ENCODE measurements around the gene SYNE1.
"Not testable (repeated sequence)": the region's sequence is repeated elsewhere in the genome, so short reads cannot be mapped to it uniquely, and the experiment has no call there.

Gene SYNE1

GRCh38 chr6:152614776-152615175, 22.4 kb downstream of the SYNE1 start:
- not testable (repeated sequence) for DNase-seq (ENCODE audit: low spot score)

GRCh38 chr6:152609125-152609670, 28.0 kb downstream of the SYNE1 start:
- DNase-seq (ENCODE audit: low spot score), result no peak

GRCh38 chr6:152605941-152606340, 31.2 kb downstream of the SYNE1 start:
- no peak for DNase-seq (ENCODE audit: low spot score)

GRCh38 chr6:152605342-152605741, 31.8 kb downstream of the SYNE1 start:
- no peak for DNase-seq (ENCODE audit: low spot score)

DNA sequence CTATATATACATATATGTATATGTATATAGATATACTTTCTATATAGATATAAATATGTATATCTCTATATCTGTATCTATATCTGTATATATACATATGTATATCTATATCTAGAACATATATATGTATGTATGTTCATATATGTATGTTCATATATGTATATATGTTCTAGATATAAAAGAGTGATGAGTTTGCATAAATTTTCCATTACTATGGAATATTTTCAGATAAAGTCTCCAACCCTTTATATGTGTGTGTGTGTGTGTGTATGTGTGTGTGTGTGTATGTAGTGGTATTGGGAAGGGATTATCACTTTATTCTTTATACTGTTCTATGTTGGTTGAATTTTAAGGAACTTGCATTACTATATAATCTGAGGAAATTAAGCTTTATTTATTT, 33.3 kb downstream of the SYNE1 start:
- no peak for DNase-seq (ENCODE audit: low spot score)

- no peak for DNase-seq (ENCODE audit: low spot score)
These were observed 37.1 kb downstream of the SYNE1 start for GRCh38 chr6:152600022-152600421.

DNA sequence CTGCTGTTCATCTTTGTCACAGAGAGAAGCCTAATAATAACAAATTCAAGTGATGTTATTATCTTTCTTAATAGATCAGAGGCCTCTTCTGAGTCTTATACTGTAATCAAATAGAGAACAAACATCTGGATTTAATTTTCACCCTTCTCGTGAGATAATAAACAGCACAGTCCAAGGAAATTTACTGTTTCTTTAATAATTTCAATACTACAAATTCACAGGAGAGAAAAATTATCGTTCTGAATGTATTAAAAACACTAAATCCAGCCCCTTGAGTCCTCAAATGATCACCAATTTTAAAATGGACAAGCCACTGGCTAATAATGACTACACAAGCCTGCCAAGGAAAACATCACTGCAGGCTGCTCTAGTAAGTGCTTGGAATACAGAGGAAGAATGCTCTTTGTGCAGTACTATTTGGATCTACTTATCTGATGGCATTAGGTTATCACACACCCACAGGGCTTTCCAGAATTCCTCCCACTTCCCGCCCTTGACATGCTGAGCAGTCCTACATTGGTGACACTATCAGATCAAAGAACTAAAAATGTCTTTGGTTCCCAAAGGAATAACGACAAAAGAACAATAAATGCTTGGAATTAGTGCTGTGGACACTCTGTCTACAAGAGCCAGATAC, 38.1 kb downstream of the SYNE1 start:
- DNase-seq (ENCODE audit: low spot score), result no peak

- DNase-seq (ENCODE audit: low spot score), result no peak
These were observed 38.7 kb downstream of the SYNE1 start for GRCh38 chr6:152598421-152598820.

- no peak for DNase-seq (ENCODE audit: low spot score)
These were observed 40.4 kb downstream of the SYNE1 start for GRCh38 chr6:152596726-152597125.

DNA sequence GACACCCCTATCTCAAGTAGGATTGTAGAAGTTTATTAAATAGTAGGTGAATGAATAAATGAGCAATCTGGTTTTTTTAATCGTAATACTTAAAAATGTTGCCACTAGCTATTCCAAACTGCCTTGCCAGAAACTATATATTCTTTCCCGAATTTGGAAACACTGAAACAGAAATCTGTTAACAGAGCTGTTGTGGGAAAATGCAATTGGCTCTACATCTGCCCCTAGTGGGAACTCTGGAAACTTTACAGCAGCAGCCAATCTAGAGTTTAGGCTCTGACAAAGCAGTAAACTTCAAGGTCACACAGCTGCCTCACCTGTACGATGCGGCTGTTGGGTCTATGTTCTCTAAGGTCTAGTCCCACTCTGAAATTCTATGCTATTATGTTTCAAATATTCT, 41.7 kb downstream of the SYNE1 start:
- peak; percentile 33 for DNase-seq (ENCODE audit: low spot score)

- DNase-seq (ENCODE audit: low spot score), result no peak
These were observed 42.5 kb downstream of the SYNE1 start for GRCh38 chr6:152594701-152595100.

- no peak for DNase-seq (ENCODE audit: low spot score)
These were observed 48.7 kb downstream of the SYNE1 start for GRCh38 chr6:152588456-152588855.

- DNase-seq (ENCODE audit: low spot score), result no peak
These were observed 49.7 kb downstream of the SYNE1 start for GRCh38 chr6:152587473-152587872.

- no peak for DNase-seq (ENCODE audit: low spot score)
These were observed 51.9 kb downstream of the SYNE1 start for GRCh38 chr6:152585236-152585635.

DNA sequence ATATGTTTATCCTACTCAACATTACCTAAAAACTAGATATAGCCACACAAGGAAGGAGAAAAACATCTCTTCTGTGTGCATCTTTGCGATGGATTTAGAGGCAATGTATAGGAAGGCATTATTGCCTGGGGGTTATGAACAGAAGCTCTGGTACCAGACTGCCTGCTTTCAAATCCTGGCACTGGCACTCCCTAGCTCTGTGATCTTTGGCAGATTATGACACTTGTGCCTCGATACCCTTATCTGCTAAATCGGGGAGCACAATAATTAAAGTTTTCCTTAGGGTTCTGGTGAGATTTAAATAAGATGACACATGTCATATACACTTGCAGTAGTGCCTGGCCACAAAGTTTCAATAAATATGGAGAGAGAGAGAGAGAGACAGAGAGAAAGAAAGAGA, 53.3 kb downstream of the SYNE1 start:
- no peak for DNase-seq (ENCODE audit: low spot score)

- no peak for DNase-seq (ENCODE audit: low spot score)
These were observed 60.6 kb downstream of the SYNE1 start for GRCh38 chr6:152576525-152576924.

GRCh38 chr6:152575621-152576150, 61.5 kb downstream of the SYNE1 start:
- no peak for DNase-seq (ENCODE audit: low spot score)

DNA sequence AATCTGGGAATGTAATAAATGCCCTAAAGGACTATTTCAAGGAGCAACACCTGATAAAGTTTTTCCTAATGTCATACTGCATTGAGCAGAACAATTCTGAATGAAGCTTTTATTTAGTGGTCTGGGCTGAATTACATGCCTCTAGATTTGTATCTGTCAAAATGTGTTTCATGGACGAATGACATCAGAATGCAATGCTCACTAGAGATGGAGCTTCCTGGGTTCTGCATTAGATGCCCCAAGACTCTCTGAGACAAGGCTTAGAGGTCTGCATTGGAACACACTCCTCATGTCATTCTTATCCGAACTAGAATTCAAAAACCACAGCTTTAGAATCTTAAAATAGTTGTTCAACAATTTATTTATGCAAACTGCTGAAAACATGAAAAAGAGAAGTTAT, 62.0 kb downstream of the SYNE1 start:
- no peak for DNase-seq (ENCODE audit: low spot score)

DNA sequence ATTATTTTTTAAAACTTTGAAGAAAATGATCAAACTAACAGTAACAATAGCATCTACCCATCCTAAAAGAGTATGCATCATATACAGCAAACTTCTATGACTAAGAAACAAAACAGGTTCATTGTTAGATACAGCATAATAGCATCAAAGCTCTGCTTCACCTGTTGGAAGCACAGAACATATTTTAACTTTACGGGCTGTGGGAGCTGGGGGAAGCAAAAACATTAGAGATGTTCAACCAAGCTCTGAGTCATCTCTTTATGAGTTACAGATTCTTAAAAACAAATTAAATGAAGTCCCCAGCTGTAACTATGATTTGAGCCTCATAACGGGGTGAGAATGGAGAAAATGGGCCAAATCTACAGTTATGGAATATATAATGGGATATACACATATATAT, 63.4 kb downstream of the SYNE1 start:
- no peak for DNase-seq (ENCODE audit: low spot score)

DNA sequence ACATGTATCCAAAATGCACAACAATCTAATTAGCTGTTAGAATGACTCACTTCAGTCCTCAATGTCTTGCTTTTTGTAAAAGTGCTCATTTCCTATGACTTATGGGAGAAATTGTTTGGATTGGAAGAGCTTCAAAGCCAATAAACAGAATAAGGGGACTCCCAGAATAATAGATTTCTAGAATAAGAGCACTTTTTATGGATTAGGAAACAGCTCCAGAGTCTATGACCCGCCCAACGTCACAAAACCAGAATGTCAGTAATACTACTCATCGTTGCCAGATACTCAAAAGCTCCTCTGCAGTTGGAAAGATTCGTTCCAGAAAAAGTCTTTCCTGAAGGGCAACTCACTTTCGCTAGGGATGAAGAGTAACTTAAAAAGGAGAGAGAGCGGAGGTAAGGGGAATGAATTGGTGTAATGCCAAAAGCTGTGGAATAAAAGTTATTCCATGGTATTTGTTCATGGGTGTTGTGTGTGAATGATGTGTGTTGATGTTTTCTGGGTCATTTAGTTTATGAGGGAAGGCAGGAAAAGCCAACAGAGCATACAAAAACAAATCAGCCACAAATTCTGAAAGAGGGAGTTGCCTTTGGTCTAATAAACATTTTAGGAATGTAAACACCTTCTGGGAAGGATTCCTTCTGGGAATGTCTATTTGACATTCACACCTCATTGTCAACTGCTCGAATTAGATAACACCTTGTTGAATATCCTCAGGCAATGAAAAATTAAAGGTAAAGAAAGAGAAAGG, 64.6 kb downstream of the SYNE1 start:
- DNase-seq (ENCODE audit: low spot score), result no peak

- DNase-seq (ENCODE audit: low spot score), result no peak
These were observed 65.2 kb downstream of the SYNE1 start for GRCh38 chr6:152571943-152572337.

- DNase-seq (ENCODE audit: low spot score), result no peak
These were observed 66.1 kb downstream of the SYNE1 start for GRCh38 chr6:152571089-152571488.

Measured in D341Med (cell line).